ENCODE measurements around the gene MRPL11.
"Not testable (repeated sequence)": the region's sequence is repeated elsewhere in the genome, so short reads cannot be mapped to it uniquely, and the experiment has no call there.

Gene MRPL11

DNA sequence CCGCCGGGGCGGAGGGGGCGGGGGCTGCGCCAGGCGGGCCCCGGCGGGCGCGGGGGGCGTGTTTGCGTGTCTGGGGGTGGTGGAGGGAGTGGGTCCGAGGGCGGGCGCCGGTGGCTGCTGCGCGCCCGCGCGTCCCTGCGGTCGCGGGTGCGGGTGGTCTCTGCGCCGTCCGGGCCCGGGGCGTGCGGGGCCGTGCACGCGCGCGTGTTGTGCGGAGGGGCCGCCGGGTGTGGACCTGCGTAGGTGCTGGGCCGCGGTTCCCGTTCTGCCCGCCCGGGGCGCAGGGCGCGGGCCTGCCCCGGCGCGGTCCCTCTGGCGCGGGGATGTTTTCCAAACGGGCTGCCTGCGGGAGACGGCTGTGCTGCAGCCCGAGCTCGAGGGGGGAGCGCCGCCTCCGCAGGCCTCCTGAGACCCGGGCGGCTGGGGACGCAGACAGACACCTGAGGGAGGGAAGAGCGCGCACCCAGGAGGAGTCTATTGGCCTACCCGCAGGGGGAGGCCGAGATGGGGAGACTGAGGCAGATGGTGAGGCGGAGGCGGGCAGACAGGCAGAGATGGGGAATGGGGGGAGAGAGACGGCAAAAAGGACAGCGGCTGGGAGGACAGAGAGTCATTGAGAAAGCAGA is 28.5 kb upstream of the MRPL11 start:
- peak; percentile 26 for DNase-seq

DNA sequence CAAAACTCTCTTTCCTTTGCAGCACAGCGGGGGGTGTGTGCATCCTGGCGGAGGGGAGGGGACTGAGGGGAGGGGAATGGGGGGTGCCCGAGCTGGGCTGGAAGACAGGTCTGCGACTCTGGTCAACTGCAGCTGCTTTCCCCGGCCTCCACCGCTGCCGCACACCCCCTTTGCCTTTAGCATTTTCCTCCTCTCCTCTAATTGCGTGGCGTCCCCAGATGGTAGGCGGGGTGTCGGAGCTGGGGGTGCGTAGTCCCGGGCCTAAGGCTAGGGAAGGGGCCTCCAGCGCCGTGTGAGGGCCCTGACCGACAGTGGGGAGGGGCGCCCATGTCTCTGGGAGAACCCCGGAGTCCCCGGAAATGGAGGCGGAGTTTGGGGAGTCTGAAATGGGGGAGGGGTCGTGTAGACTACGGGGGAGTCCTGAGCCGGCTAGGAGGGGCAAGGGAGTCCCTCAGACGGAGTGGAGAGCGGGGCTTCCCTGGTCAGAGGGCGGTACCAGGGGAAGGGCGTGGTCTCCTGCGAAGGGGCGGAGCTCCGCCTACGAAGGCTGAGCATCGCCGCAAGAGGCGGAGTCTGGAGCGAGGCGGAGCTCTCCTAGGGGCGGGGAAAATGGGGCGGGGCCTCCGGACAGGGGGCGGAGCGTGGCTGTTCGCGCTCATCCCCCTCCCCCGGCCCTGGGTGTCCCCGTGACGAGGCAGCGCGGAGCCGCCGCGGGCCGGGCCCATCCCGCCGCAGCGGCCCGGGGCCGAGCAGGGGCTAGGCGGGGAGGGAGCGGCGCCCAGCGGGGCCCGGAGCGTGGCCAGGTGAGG is 27.8 kb upstream of the MRPL11 start, which contains the start of gene PELI3:
TSS of gene PELI3 (plus strand) at position 681 of the 809 bp plus-strand sequence. CDS start 1,224 bp downstream, outside the sequence.
- DNase-seq, result peak; percentile 91

DNA sequence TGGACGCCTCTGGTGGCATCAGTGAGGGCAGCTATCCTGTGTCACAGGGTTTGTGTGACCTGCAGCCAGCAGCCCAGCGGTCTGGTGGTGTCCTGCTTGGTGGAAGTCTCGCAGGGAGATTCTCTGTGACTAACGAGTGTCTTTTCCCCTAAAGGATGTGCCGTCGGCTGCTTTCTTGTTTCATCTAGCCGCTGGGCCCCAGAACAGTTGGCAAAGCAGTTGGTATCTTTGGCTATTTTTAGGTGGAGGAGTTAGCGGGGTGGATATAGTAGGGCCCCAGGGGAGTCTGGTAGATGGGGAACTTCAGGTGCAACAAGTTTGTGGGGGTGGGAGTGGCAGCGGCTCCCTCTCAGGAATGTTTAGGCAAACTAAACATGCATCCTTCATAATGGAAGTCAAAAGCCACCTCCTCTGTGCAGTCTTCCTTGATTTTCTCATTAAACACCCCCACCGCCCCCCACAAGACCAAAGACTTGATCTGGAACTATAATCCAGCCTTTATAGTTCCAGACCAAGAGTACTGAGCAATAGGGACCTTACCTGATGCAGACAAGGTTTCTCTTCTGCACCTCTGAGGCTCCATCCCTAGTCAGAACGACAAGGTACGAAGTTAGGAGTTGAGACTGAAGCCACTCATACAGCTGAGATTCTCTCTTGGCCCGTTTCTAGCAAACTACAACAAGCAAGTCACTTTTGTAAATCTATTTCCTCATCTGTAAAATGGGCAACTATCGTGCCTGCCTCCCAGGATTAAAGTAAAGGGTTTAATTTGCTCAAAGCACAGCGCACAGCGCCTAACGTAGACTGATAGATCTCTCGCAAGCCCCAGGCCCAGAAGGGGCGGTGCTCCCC is 27.0 kb upstream of the MRPL11 start:
- DNase-seq, result no peak

DNA sequence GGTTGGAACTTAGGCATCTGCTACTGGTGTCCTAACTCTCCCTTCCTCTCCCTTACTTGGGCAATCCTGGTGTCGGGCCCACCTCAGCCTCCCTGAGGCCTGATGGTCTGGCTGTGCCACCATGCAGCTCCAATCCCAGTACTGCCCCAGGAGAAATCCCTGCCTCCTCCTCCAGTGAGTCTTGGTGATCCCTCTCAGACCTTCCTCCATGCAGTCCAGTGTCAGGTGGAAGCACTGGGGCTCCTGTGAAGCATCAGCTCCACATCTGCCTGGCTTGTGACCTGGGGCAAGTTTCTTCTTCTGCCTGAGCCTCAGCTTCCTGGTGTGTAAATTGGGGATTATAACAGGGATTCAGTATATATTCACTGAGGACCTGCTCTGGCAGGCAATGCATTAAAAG is 26.3 kb upstream of the MRPL11 start:
- DNase-seq, result no peak

DNA sequence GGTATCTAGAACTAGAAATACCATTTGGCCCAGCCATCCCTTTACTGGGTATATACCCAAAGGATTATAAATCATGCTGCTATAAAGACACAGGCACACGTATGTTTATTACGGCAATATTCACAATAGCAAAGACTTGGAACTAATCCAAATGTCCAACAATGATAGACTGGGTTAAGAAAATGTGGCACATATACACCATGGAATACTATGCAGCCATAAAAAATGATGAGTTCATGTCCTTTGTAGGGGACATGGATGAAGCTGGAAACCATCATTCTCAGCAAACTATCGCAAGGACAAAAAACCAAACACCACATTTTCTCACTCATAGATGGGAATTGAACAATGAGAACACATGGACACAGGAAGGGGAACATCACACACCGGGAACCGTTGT is 25.5 kb upstream of the MRPL11 start:
- DNase-seq, result not testable (repeated sequence)

DNA sequence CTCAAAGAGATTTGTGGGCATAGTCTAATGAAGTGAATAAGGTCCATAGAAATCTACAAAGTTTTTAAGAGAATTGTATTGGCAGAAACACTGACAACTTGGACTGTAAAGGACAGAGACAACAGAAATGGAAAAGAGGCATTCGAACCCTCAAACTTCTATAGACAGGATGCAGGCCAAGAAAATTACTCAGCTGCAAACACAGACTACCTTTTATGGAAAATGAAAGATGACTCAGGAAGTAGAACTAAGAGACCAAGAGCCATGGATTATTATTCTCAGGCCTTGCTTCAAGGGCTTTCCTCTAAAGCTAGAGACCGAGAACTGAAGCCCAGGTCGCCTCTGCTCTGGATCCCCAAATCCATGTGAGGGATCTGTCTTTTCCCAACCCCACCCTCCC is 24.3 kb upstream of the MRPL11 start:
- no peak for DNase-seq

DNA sequence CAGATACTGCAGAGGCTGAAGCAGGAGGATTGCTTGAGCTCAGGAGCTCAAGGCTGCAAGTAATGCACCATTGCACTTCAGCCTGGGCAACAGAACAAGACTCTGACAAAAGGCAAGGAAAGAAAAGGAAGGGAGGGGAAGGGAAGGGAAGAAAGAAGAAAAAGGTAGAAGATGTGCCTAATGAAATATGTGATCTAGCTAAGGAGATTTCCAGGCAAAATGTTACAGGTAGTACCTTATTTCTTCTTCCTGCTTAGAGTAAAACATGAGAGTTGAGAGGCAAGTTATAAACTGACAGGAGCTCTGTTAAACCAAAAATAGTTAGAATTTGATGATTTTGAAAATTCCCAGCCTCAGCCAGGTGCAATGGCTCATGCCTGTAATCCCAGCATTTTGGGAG is 23.4 kb upstream of the MRPL11 start:
- DNase-seq, result no peak

DNA sequence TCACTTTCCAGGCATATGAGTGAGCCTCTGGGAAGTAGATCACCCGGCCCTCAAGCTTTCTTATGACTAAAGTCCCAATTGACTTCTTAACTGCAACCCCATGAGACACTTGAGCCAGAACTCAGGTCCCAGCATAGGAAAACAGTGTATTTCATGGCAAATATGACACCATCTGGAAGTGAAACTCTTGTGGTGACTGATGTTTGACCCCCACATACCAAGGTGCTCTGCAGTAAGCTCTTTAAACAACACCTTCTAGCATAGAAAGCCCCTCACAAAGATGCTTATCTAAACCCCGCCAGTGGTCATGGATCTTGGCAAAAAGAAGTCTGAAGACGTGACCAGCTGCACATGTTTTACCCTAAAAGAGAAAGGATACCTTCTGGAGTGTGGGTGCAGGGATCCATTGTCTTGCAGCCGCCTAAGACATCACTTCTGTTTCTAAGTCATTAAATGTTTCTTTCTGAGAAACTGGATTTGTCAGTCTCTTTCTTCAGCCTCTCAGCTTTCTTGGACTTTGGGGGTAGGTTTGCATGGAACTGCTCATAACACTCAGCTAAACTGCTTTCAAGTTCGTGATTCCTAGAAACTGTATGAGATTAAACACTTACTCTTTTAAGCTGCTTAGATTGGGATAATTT is 20.6 kb upstream of the MRPL11 start:
- DNase-seq, result no peak

DNA sequence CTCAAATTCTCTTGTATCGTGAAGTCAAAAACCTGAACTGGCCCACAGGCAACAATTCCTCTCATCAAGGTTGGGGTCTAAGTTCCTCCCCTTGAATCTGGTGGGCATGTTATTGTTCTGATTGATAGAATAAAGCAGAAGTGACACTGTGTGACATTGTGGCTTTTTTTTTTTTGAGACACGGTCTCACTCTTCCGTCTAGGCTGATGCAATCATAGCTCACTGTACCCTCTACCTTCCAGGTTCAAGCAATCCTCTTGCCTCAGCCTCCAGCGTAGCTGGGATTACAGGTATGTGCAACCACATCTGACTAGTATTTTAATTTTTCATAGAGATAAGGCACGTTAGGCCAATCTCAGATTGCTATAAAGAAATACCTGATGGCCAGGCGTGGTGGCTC is 19.2 kb upstream of the MRPL11 start:
- DNase-seq, result no peak

DNA sequence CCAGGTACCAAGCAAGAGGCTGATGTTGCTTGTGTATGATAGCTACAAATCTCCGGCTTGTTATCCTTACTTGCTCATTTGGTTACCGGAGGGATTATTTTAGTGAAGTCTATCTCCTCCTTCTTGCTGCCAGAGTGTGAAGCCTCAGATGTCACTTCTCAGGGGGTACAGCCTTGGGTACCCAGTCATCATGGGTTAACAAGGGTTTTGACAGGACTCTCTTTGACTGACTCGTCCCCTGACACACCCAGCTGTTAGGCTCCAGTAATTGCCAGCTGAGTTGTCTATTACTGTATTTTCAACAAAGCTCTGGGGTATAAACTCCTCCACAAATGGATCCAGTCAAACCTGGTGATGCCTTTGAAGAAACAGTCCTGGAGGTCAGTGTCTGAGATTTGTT is 16.2 kb upstream of the MRPL11 start:
- no peak for DNase-seq

DNA sequence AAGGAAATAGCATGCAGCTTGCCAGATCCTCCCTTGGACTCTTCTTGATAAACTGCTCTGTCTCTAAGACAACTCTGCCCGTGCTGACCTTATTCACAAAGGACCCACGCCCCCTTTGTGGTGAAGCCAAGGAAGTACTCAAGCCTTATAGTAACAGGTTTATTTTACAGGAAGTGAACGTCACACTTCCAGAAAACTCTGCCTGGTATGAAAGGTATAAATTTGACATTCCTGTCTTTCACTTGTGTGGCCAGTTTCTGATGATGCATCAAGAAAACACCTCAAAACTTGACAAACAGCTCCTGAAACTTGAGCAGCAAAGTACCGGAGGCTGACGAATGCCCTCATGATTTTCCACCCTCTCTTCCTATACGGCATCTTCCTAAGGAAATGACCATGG is 15.6 kb upstream of the MRPL11 start:
- no peak for DNase-seq

DNA sequence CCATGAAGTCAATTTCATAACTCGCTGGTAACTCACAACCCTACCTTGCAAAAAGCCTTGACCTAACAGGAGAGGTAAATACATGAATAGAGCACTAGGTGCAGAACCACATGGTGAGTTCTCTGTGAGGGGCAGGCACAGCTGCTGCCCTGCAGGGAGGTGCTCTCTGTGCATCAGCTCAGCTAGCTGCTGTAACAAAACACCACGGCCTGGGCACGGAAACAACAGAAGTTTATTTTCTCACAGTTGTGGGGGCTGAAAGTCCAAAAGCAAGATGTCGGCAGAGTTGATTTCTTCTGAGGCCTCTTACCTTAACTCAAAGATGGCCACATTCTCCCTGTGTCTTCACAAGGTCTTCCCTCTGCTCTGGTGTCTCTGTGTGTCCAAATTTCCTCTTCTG is 13.0 kb upstream of the MRPL11 start:
- DNase-seq, result no peak

DNA sequence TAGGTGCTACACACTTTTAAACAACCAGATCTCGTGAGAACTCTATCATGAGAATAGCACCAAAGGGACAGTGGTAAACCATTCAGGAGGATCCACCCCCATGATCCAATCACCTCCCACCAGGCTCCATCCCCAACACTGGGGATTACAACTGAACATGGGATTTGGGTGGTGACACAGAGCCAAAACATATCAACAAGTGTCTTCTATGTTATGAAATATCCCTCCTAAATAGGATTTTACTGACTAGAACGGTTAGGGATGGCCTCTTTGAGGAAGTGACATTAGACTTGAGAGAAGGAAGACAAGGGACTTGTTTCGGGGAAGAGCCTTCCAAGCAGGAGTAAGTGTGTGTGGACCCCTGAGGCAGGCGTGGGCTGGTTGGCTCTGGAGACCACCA is 11.9 kb upstream of the MRPL11 start:
- DNase-seq, result no peak

DNA sequence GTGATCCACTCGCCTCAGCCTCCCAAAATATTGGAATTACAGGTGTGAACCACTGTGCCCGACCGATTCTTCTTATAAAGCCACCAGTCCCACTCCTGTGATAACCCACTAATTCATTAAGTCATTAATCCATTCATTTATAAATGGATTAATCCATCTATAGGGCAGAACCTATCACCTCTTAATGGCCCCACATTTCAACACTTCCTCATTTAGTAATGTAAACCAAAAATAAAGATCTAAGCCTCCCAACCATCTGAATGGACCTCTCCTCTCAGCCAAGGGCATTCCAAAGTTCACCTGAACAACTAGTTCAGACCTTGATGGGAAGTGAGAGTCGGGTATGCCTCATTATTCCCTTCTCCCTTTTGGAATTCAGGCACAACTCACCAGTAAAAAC is 9.9 kb upstream of the MRPL11 start:
- no peak for DNase-seq

DNA sequence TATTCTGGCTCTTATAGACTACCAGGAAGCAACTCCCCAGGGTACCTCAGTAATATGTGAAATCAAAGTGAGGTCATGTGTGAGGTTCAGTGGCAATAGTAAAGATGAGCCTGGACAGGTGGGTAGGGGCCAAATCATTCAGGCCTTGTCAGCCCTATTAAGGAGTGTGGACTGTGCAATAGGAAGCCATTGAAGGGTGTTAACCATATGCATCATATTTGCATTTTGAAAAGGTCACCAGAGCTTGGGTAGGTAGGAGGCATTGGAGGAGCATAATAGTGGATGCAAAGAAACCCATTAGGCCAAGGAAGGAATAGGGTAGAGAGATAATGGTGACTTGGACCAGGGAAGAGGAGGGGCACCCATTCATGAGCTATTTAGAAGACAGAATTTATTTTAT is 8.4 kb upstream of the MRPL11 start:
- DNase-seq, result no peak

DNA sequence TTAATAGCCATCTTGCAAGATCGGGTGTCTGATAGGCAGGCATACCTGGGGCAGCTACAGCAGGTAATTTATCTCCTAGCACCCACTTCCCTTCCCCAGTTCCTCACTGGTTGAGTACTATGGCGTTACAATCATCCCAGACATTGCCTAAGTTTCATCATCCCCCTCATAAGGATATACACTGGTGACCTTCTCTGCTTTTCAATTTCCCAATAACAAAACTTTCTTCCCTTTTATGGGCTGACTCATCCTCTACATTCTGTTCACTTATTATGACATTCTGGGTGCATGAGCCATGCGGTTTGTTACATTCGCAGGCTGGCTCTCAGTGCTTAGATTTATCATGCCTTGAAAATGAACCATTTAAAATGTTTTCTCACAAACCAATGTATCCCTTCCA is 5.0 kb upstream of the MRPL11 start:
- peak; percentile 82 for DNase-seq

DNA sequence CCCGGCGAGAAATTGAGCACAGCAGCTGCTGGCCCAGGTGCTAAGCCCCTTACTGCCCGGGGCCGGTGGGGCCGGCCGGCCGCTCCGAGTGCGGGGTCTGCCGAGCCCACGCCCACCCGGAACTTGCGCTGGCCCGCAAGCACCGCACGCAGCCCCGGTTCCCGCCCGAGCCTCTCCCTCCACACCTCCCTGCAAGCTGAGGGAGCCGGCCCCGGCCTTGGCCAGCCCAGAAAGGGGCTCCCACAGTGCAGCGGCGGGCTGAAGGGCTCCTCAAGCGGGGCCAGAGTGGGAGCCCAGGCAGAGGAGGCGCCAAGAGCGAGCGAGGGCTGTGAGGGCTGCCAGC is 2.3 kb upstream of the MRPL11 start:
- DNase-seq, result not testable (repeated sequence)

DNA sequence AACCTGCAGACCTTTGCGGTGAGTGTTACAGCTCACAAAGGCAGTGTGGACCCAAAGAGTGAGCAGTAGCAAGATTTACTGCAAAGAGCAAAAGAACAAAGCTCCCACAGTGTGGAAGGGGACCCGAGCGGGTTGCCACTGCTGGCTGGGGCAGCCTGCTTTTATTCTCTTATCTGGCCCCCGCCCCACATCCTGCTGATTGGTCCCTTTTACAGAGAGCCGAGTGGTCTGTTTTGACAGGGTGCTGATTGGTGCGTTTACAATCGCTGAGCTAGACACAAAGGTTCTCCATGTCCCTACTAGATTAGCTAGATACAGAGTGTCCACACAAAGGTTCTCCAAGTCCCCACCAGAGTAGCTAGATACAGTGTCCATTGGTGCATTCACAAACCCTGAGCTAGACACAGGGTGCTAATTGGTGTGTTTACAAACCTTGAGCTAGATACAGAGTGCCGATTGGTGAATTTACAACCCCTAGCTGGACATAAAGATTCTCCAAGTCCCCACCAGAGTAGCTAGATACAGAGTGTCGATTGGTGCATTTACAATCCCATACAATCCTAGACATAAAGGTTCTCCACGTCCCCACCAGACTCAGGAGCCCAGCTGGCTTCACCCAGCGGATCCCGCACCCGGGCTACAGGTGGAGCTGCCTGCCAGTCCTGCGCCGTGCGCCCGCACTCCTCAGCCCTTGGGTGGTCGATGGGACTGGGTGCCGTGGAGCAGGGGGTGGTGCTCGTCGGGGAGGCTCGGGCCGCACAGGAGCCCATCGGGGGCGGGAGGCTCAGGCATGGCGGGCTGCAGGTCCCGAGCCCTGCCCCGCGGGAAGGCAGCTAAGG is 1.7 kb upstream of the MRPL11 start:
- not testable (repeated sequence) for DNase-seq

DNA sequence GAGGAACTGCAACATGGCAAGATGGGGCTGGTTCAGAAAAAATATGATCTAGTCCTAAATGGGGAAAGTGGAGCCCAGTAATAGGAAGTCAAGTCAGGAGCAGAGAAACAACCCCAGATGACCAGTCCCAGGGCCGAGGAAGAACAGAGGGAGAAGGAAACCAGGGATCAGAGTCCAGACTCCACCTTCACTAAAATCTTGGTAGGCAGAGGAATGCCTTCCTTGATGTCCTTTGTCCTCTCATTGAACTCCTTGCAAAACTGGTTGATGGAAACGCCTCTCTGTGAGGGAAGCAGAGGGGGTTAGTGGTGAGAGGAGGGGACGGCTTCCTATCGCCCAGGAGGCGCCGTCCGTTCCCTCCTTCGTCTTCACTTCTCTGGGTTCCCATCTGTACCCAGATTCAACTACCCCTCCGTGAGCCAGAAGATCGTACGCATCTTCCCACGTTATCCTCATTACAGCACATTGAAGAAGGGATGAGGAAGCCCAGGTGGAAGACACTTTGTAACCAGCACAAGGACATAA is 607 bp downstream of the MRPL11 start:
- DNase-seq, result no peak

DNA sequence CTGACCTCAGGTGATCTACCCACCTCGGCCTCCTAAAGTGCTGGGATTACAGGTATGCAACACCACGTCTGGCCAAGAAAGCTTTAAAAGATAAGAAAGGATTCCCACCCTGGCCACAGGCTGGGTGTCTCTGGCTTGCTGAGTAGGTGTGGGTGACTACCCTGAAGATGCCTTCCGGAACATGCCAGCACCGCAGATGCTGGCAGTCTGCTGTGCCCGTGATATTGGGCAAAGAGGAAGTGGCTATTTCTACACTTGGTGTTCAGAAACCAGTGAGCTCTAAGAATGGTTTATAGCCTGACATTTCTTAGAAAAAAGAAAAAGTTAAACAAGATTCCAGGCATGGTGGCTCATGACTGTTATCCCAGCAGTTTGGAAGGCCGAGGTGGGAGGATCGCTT is 6.1 kb downstream of the MRPL11 start:
- DNase-seq, result no peak

DNA sequence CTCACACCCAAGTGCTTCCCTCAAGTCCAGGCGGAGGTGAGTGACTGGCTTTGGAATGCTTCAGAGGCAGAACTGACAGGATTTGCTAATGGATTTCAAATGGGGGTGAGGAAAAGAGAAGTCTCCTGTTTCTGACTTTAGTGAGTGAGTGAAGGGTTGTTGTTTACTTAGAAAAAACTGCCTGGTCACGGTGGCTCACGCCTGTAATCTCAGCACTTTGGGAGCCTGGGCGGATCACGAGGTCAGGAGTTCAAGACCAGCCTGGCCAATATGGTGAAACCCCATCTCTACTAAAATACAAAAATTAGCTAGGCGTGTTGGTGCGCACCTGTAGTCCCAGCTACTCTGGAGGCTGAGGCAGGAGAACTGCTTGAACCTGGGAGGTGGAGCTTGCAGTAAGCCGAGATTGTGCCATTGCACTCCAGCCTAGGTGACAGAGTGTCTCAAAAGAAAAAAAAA is 6.7 kb downstream of the MRPL11 start:
- DNase-seq, result not testable (repeated sequence)

DNA sequence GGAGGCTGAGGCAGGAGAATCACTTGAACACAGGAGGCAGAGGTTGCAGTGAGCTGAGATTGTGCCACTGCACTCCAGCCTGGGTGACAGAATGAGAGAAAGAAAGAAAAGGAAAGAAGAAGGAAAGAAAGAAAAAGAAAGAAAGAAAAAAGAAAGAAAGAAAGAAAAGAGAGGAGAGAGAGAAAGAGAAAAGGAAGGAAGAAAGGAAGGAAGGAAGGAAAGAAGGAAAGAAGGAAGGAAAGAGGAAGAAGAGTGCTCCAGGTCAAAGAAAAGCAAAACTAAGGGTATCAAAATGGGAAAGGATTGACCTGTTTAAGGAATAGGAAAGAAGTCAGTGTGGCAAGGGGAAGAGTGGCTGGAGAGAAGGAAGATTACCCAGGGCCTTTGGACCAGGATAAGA is 7.4 kb downstream of the MRPL11 start:
- DNase-seq, result not testable (repeated sequence)
